SJSA1 (cell line): Measurements from ENCODE around the gene BUD23. TPM values are rescaled to one million over a fixed set of nuclear protein-coding genes. Genes with fewer than 3 reads are reported as not detected.
A peak's percentile ranks its signal among the peaks of the same experiment; 100 is the strongest.

Experiments
- DNase-seq, 2 experiments: peaks; one replicate each; pipeline ENCODE4 v3.0.0-alpha.2; 2015 to 2020; ENCODE audit warnings: low spot score in 2 of 2, low read depth in 1 of 2
- H3K27ac ChIP-seq: fragments of 250-450 bp; sonication (Bioruptor Pico); 2 replicates; pipeline ENCODE4 v1.5.1; 2020; ENCODE audit warnings: mild to moderate bottlenecking, moderate library complexity
- H3K27me3 ChIP-seq: fragments of 250-450 bp; sonication (Bioruptor Pico); replicated peaks from 2 replicates; pipeline ENCODE4 v1.5.1; 2020; ENCODE audit warnings: mild to moderate bottlenecking, moderate library complexity
- H3K36me3 ChIP-seq: fragments of 250-450 bp; sonication (Bioruptor Pico); 2 replicates; pipeline ENCODE4 v1.5.1; 2020; ENCODE audit warnings: mild to moderate bottlenecking
- H3K4me1 ChIP-seq: fragments of 250-450 bp; sonication (Bioruptor Pico); replicated peaks from 2 replicates; pipeline ENCODE4 v1.6.1; 2021; ENCODE audit warnings: mild to moderate bottlenecking
- H3K4me3 ChIP-seq: fragments of 250-450 bp; sonication (Bioruptor Pico); 2 replicates; pipeline ENCODE4 v1.5.1; 2020; ENCODE audit warnings: mild to moderate bottlenecking
- H3K9me3 ChIP-seq: fragments of 250-450 bp; sonication (Bioruptor Pico); replicated peaks from 2 replicates; pipeline ENCODE4 v1.5.1; 2020; ENCODE audit warnings: mild to moderate bottlenecking
- total RNA-seq: library from RNA; depleted of rRNA; stranded (reverse); fragments of >200 nt; shearing (Covaris generic); gene quantifications from 2 replicates; pipeline ENCODE4 v1.2.3, GENCODE V29; 2014

The BUD23 gene
- total RNA-seq, 1 experiment from 2014 or later: 42.2 TPM

DNA sequence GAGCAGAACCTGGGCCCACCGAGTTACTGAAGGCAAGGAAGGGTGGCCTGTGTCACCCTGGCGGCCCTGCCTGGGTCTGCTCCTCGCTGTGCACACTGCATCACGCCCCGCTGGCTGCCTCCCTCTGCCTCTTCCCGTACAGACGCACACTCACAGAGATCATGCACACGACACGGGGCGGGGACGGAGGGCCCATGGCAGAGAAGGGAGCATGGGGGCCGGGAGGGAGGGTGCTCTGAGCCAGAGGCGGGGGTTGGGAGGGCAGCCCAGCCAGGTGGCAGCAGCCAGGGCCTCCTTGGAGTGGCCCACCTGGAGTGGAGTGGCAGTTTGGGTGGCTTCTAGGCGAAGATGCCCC lies 16.6 kb downstream of the BUD23 start:
- H3K27me3 ChIP-seq: no peaks in the 10 kb centered on the region
- H3K4me3 ChIP-seq: no peak overlapping the region
- H3K9me3 ChIP-seq: no peaks in the 10 kb centered on the region
- H3K27ac ChIP-seq: no peak overlapping the region
- peaks cover 7% of the 10 kb centered on the region for H3K4me1 ChIP-seq
- H3K36me3 ChIP-seq: peaks cover 85% of the 10 kb centered on the region
- DNase-seq: no peak

GRCh38 chr7:73700581-73701134 lies 17.3 kb downstream of the BUD23 start:
- Histone ChIP-seq H3K4me1 (peaks cover 13% of the 10 kb centered on the region), H3K9me3 (no peaks in the 10 kb centered on the region), H3K4me3 (no peak overlapping the region), H3K27me3 (no peaks in the 10 kb centered on the region), H3K36me3 (peaks cover 87% of the 10 kb centered on the region), H3K27ac (no peak overlapping the region)
- DNase-seq: no peak

DNA sequence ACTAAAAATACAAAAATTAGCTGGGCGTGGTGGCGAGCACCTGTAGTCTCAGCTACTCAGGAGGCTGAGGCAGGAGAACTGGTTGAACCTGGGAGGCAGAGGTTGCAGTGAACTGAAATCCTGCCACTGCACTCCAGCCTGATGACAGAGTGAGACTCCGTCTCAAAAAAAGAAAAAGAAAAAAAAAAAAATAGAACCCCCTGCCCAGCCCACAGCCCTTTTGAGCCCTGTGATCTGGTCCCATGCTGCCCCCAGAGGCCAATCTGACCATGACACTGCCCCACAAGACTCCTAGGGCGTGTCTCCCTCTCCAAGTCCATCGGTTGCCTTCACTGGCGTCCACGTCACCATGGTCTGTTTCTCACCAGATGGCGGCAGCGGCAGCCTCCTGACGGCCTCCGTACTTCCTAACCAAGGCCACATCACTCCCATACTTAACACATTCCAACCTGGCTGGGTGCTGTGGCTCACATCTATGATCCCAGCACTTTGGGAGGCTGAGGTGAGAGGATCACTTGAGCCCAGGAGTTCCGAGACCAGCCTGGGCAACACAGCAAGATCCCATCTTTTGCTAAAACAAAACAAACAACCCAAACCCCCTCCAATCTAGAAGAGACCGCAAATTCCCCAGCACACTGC lies 18.1 kb downstream of the BUD23 start:
- peaks cover 88% of the 10 kb centered on the region for H3K36me3 ChIP-seq
- H3K27ac ChIP-seq: no peak overlapping the region
- DNase-seq: peak; percentile 45 to 66

DNA sequence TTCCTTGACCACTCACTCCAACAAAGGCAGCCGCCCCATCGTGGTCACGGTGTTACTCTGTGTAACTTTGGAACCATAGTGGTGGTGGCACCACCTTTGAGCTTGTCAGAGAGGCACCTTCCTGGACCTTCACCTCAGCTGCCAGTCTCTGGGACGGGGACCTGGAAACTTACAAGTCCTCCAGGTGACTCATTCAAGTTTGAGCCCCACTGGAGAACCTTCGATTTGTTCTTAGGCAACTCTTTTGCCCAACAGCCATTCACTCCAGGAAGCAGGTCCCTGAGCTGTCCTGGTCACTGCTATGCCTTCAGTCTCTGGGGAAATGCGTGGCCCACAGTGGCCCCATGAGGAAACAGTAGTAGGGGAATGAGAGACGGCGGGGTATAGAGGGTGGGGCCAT lies 18.8 kb downstream of the BUD23 start:
- Histone ChIP-seq H3K4me1 (peaks cover 29% of the 10 kb centered on the region), H3K9me3 (no peaks in the 10 kb centered on the region), H3K36me3 (peaks cover 89% of the 10 kb centered on the region), H3K4me3 (no peak overlapping the region), H3K27me3 (no peaks in the 10 kb centered on the region), H3K27ac (no peak overlapping the region)
- no peak for DNase-seq

More for the DNA sequence above, 18.1 kb downstream of the BUD23 start:
- no peaks in the 10 kb centered on the region for H3K27me3 ChIP-seq
- no peaks in the 10 kb centered on the region for H3K9me3 ChIP-seq
- H3K4me3 ChIP-seq: no peak overlapping the region
- peaks cover 21% of the 10 kb centered on the region for H3K4me1 ChIP-seq

DNA sequence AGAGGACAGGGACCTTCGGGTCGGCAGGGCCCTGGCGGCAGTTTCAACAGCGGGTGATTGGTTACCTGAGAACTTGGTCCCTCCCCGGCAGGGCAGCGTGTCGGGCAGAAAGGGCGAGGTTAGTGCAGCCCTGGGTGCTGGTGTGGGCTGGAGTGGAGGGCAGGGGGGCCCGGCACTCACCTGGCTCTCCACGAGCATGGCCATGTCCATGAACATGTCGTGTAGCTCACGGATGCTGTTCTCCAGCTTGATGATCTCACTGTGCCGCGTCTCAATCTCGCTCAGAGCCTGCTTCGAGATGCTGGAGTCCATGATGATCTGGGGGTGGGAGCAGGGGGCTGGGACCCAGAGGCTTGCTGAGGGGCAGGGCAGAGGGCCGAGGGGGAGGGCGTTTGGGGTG lies 19.3 kb downstream of the BUD23 start:
- Histone ChIP-seq H3K27me3 (no peaks in the 10 kb centered on the region), H3K4me3 (no peak overlapping the region), H3K27ac (no peak overlapping the region), H3K9me3 (no peaks in the 10 kb centered on the region), H3K36me3 (peaks cover 89% of the 10 kb centered on the region), H3K4me1 (peaks cover 31% of the 10 kb centered on the region)
- no peak for DNase-seq

- Histone ChIP-seq H3K36me3 (peaks cover 88% of the 10 kb centered on the region), H3K27ac (no peak overlapping the region)
- no peak for DNase-seq
These were observed 19.8 kb downstream of the BUD23 start for GRCh38 chr7:73703225-73703624.

DNA sequence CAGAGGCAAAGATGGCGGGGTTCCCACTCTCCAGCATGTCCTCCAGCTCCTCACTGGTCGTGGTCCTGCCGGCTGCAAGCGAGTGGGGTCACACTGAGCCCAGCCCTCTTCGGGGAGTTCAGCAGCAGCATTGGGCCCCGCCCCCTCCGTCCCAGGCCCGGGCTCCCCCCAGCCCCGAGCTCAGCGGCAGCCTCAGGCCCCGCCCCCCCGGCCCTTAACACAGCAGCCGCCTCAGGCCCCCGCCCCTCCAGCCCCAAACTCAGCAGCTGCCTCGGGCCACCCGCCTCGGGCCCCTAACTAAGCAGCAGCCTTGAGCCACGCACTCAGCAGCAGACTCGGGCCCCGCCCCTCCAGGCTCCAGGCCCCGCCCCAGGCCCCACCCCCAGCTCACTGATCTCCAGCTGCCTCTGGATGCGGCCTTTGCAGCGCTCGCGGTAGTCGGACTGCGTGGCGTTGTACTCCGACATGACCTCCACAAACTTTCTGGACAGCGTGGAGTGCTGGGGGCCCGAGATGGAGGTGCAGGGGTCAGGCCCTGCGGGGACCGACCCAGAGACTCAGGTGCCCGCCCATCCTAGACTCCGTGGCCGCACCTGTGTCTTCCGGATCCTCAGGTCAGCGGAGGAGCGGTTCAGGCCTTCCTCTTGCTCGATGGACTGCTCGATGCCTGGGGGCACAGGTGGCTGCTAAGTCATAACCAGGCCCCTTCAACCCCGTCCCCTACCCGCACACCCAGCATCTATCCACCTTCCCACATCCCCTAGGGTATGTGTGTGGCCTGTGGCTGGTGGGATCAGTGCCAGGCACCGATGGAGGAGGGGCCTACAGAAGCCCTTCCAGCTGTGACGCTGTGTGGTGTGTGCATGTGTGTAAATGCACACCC lies 20.6 kb downstream of the BUD23 start:
- Histone ChIP-seq H3K27me3 (no peaks in the 10 kb centered on the region), H3K4me1 (peaks cover 31% of the 10 kb centered on the region), H3K27ac (no peak overlapping the region), H3K4me3 (no peak overlapping the region), H3K36me3 (peaks cover 88% of the 10 kb centered on the region), H3K9me3 (no peaks in the 10 kb centered on the region)
- DNase-seq: no peak

More at GRCh38 chr7:73703225-73703624, 19.8 kb downstream of the BUD23 start:
- Histone ChIP-seq H3K27me3 (no peaks in the 10 kb centered on the region), H3K4me1 (peaks cover 31% of the 10 kb centered on the region), H3K9me3 (no peaks in the 10 kb centered on the region), H3K4me3 (no peak overlapping the region)

DNA sequence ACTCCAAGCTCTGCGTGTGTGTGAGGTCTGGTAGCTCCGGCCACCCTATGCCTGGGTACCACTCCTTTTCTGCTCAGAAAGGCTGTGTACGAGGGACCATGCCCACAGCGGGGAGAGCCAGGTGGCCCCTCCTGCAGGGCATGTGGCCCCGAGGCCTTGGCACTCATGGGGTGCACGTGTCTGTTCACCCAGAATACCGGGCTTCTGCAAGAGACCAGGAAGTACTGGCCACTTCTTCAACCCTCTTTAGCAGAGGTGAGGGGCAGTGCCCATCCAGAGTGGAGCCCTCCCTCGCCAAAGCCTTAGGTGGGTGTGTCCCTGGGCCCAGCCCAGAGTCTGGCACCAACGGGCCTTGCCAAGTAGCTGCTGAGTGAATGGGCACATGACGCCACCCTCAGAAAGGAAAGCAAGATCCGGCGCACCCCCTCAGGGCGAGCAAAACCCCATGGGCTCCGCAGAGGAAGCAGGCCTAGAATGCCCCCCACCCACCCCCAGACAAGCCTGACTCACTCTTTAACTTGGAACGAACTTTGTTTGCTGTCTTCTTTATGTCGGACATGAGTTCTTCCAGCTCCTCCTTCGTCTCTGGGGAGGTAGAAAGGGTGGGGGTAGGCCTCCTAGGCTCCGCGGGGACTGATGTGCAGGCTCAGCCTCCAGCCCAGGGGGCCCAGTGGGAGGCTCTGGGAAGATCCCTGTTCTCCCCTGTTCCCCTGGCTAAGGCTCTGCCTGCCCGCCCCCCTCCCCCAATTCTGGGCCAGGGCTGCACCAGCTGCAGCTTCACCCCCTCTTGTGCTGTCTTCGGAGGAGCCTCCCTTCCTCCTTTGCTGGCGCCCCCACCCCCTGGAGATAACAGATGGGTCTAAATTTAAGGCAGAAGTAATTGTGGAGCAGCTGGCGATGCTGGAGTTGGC lies 21.5 kb downstream of the BUD23 start:
- no peaks in the 10 kb centered on the region for H3K27me3 ChIP-seq
- H3K4me1 ChIP-seq: peaks cover 31% of the 10 kb centered on the region
- DNase-seq: no peak
- H3K4me3 ChIP-seq: no peak overlapping the region
- H3K36me3 ChIP-seq: peaks cover 80% of the 10 kb centered on the region
- no peaks in the 10 kb centered on the region for H3K9me3 ChIP-seq
- H3K27ac ChIP-seq: no peak overlapping the region

DNA sequence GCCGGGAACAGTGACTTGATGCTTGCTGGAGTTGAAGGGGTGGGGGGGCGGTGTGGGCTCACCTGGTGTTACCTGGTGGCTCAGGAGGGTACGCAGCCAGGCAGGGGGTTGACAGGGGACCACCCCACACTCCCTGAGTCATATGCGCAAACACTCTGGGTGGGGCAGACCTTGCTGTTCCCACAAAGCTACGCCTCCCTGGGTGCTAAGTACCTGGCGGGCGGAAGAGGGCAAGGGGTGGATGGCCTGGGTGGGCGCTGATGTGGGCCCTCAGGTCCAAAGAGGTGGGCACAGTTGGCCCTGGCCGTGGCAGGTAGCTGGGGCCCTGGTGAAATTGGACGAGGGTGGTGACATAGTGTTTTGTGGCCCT lies 22.1 kb downstream of the BUD23 start:
- DNase-seq: no peak
- H3K4me3 ChIP-seq: no peak overlapping the region
- H3K36me3 ChIP-seq: peaks cover 75% of the 10 kb centered on the region
- no peaks in the 10 kb centered on the region for H3K27me3 ChIP-seq
- peak overlapping the region; percentile 77 for H3K27ac ChIP-seq
- peaks cover 31% of the 10 kb centered on the region for H3K4me1 ChIP-seq
- H3K9me3 ChIP-seq: no peaks in the 10 kb centered on the region

- no peak overlapping the region for H3K4me3 ChIP-seq
- H3K9me3 ChIP-seq: no peaks in the 10 kb centered on the region
- no peaks in the 10 kb centered on the region for H3K27me3 ChIP-seq
- peak in 1 of 2 experiments; percentile 43 for DNase-seq
- peaks cover 31% of the 10 kb centered on the region for H3K4me1 ChIP-seq
- peaks cover 67% of the 10 kb centered on the region for H3K36me3 ChIP-seq
- peak overlapping the region; percentile 77 for H3K27ac ChIP-seq
These were observed 23.0 kb downstream of the BUD23 start for GRCh38 chr7:73706126-73707044.

DNA sequence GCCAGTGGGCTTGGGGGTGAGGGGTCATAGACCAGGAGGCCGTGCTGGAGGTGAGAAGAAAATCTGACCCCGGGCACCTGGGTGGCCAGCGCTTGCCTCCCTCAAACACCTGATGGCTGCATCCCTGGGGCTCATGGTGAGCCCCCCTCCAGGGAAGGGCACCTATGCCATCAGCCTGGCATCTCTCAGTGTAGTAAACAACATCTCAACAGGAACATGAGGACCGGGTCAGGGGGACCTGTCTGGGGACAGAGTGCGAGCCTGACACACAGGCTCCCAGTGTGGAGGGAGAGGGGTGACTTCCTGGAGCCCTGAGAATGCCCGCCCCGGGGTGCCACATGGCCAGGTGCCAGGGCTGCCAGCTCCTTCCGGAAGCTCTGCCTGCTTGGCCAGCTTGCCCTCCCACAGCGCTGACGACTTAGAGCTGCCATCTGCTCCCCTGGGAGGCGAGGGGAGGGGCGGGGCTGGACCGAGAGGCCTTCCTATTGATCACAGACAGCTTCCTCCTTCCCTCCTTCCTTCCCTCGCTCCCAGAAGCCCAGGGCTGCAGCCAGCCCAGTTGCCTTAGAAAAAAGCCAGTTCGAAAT lies 23.7 kb downstream of the BUD23 start:
- peaks cover 62% of the 10 kb centered on the region for H3K36me3 ChIP-seq
- H3K27ac ChIP-seq: peak overlapping the region; percentile 77; the same call in 1 of the 2 replicates
- peaks cover 31% of the 10 kb centered on the region for H3K4me1 ChIP-seq
- DNase-seq: no peak
- H3K27me3 ChIP-seq: no peaks in the 10 kb centered on the region
- H3K4me3 ChIP-seq: no peak overlapping the region
- H3K9me3 ChIP-seq: no peaks in the 10 kb centered on the region

DNA sequence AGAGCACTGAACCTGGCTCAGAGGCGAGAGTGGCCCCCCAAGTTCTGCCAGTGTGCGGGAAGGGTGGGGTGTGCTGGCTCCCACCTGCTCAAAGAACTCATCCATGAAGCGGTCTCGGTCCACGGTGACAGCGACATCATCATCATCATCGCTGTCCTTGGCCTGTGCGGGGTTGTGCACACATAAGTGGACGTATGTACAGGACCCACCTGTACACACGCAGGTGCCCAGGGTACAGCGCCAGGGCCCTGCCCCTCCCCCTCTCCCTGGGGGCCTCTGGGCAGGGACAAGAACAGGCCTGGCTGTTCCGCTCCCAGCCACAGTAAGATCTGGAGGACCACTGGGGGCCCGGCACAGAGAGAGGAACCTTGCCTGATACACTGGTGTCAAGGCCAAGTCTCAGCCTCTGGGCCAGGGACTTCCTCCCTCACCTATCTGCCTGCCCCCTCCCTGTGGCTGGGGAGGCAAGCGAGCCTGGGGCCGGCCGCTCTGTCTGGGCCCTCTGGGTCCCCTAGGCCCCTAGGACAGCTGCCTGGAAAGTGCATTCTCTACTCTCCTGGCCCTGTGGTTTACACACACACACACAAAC lies 25.7 kb downstream of the BUD23 start:
- no peak for DNase-seq

More for the DNA sequence above, 25.7 kb downstream of the BUD23 start:
- Histone ChIP-seq H3K27ac (no peak overlapping the region), H3K4me1 (peaks cover 31% of the 10 kb centered on the region), H3K9me3 (no peaks in the 10 kb centered on the region), H3K27me3 (no peaks in the 10 kb centered on the region), H3K36me3 (peaks cover 61% of the 10 kb centered on the region), H3K4me3 (no peak overlapping the region)
